HepG2 (cell line): ENCODE results near the gene NCKAP1. TPM values are rescaled to one million over a fixed set of nuclear protein-coding genes. Genes with fewer than 3 reads are reported as not detected.

Source experiments
- ATF5 ChIP-seq: sonication (generic); formaldehyde crosslinking; IDR thresholded peaks from 2 replicates; pipeline ENCODE4 v1.4.0; 2020; ENCODE audit warnings: mild to moderate bottlenecking, low read depth, missing genetic modification reagents
- PRMT3 ChIP-seq: sonication (generic); formaldehyde crosslinking; IDR thresholded peaks from 2 replicates; pipeline ENCODE4 v1.8.1; 2022; ENCODE audit warnings: low read depth, mild to moderate bottlenecking, moderate library complexity, missing genetic modification reagents, borderline replicate concordance
- ZNF609 ChIP-seq: sonication (generic); formaldehyde crosslinking; IDR thresholded peaks from 2 replicates; pipeline ENCODE4 v1.4.0; 2020; ENCODE audit warnings: mild to moderate bottlenecking, missing genetic modification reagents, borderline replicate concordance
- ZSCAN29 ChIP-seq: sonication (generic); formaldehyde crosslinking; conservative IDR thresholded peaks from 2 replicates; pipeline ENCODE4 v1.4.0; 2020; ENCODE audit warnings: mild to moderate bottlenecking, missing genetic modification reagents
- polyA plus RNA-seq, 8 experiments: library from polyadenylated mRNA; depleted of rRNA in 3 of 8; stranded (reverse) in 7 of 8; unstranded in 1 of 8; fragments of >200 nt; fragmentation: Illumina TruSeq in 4 of 8; extraction: Trizol in 4 of 8; gene quantifications; 2 replicates each; pipeline versions ENCODE4 v1.2.1 to v1.2.3, GENCODE V29; 2011 to 2016; ENCODE audit warnings: low read depth in 4 of 8, missing spikeins in 1 of 8, mixed read lengths in 1 of 8; ENCODE audit not compliant: insufficient read depth in 1 of 8
- total RNA-seq, 5 experiments: library from RNA; depleted of rRNA; stranded (reverse); fragments of >200 nt; fragmentation: Illumina TruSeq; extraction: Trizol; gene quantifications; 2 replicates each; pipeline ENCODE4 v1.2.3, GENCODE V29; 2016; ENCODE audit warnings: low read depth in 1 of 5
- TF ChIP-seq, protein P1 (sequence below): sonication (generic); formaldehyde crosslinking; IDR thresholded peaks from 2 replicates; pipeline ENCODE4 v1.5.0; 2020; ENCODE audit warnings: mild to moderate bottlenecking, missing genetic modification reagents

NCKAP1 gene
- total and polyA plus RNA-seq, 2 of the 13 experiments (the other 11 are each of a cell fraction or from before 2014, with no cell fraction given): 72.1 to 96.3 TPM

DNA sequence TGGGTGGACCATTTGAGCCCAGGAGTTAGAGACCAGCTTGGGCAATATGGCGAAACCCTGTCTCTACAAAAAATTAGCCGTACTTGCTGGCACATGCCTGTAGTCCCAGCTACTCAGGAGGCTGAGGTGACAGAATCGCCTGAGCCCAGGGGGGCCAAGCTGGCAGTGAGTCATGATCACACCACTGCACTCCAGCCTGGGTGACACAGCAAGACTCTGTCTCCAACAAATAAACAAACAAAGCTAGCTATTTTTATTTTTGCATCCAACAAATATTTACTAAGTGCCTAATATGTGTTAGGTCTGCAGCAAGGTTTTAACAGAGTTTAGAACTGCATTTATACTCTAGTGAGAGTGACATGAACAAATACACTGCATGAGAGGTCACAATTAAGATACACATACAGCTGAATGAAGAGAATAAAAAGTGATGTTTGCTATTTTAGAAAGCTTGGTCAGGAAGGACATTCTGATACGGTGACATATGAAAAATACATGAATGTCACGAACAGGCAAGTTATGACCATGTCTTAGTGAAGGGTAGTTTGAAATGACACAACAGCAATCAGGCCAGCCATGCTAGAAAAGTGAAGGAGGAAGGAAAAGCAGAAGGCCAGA, 88.6 kb downstream of the NCKAP1 start (continued):
- TF ChIP-seq ZNF609 (CRISPR knock-in tag) (no peak), ATF5 (CRISPR knock-in tag) (no peak), PRMT3 (CRISPR knock-in tag) (no peak), ZSCAN29 (CRISPR knock-in tag) (no peak)
- TF ChIP-seq, protein P1, sequence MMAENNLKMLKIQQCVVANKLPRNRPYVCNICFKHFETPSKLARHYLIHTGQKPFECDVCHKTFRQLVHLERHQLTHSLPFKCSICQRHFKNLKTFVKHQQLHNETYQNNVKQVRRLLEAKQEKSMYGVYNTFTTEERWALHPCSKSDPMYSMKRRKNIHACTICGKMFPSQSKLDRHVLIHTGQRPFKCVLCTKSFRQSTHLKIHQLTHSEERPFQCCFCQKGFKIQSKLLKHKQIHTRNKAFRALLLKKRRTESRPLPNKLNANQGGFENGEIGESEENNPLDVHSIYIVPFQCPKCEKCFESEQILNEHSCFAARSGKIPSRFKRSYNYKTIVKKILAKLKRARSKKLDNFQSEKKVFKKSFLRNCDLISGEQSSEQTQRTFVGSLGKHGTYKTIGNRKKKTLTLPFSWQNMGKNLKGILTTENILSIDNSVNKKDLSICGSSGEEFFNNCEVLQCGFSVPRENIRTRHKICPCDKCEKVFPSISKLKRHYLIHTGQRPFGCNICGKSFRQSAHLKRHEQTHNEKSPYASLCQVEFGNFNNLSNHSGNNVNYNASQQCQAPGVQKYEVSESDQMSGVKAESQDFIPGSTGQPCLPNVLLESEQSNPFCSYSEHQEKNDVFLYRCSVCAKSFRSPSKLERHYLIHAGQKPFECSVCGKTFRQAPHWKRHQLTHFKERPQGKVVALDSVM (CRISPR knock-in tag): no peak
- TF ChIP-seq, all 625 proteins: peak for 0
